Measurements from ENCODE around the gene CHERP. TPM values are rescaled to one million over a fixed set of nuclear protein-coding genes. Genes with fewer than 3 reads are reported as not detected.

CHERP gene
- 3.2 and 4.0 TPM in 2 replicates for polyA plus RNA-seq (2011; rRNA removed)
- 3.4 and 7.3 TPM in 2 replicates for polyA minus RNA-seq (2011; rRNA and poly(A)+ RNA removed)

DNA sequence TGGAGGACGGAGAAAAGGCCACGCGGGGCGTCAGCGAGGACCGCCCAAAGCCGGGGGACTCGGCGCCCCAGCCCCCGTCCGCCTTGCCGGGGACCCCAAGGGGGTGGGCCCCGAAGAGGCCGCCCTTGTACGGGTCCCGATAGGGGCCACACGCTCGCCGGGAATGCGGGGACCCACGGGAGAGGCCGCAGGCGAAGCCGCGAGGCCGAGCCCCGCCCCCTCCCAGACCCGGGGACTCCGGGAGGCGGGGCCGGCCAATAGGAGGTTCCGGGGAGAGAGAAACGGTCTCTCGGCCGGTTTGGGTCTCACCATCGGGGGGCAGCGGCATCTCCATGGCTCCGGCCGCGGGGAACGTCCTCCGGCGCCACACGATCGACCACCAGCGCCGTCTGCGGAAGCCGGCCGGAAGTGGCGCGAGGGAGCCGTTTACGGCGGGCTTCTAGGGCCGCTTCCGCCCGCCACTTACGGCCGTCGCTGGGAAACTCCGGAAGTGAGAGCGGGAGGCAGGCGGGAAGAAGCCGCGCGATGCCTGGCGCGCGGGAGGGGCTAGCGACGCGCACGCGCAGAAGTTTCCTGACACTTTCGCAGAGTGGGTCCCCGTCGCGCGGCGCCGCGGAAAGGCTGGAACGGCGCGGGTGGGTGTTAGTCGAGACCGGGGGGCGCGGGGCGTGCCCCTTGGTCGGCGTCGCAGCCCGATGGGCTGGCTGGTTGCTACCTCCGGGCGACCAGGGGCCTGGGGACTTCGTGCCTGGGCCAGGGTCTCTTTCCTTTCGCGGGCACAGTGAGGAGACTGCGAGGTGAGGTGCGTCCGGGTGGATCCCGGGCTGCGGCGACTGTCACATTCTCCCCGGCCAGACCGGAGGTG lies at the start of gene CHERP:
CHERP (minus strand) TSS at position 393 of the 865 bp plus-strand sequence; CDS start at position 334, 59 bp downstream.
- CTCF ChIA-PET: interaction anchor here (1.2 to 1.3 kb wide), 2 partner anchors 9 to 15 kb away, joined by 3 read pairs; no protein-coding TSS in a partner anchor

DNA sequence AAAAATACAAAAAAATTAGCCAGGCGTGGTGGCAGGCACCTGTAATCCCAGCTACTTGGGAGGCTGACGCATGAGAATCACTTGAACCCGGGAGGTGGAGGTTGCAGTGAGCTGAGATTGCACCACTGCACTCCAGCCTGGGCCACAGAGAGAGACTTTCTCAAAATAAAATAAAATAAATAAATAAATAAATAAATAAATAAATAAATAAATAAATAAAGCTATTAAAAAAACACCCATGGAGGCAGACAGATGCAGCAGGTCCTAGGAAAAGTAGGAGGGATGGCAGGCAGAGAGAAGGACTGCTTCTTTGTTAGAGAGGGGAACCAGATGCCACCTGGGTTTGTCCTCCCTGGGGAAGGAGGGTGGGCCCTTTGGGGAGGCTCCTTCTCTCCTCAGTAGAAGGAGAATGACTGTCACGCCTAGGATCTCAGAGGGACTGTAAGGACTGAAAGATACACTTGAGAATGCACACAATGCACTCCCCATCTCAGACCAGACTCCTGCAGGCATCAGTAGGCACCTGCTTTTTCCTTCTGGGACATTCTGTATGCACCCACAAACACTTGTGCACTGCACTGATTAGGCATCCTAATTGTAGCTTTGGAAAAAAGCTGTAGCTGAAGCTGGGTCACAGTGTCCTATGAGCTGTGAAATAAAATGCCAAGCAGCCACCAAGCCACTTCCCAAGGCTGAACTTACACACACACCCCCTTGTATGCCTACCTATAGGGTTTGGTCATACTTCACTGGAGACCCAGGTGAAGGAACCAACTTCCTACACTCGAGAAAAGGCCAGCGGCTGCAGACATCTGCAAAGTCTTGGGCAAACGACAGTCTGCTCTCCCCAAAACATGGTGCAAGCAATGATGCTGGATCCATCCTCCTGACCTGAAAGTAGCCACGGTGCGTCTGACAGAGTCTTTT lies 48.9 kb upstream of the CHERP start:
- ChIA-PET CTCF (interaction anchor here (0.7 kb wide), 1 partner anchor 15 kb away, joined by 3 read pairs; no protein-coding TSS in a partner anchor), POLR2A (no interaction called here)
- H3K36me3 ChIP-seq (ENCODE audit: control insufficient read depth, insufficient read depth, low read length): 0 out of 2 replicates have a peak, but pooled peaks cover 4% of the 10 kb centered on the region
- H3K27me3 ChIP-seq (ENCODE audit: control insufficient read depth, insufficient read depth, low read length): no peaks in the 10 kb centered on the region
- no peak overlapping the region for H3K4me3 ChIP-seq (ENCODE audit: low read depth, low read length)
- TF ChIP-seq CTCF (IDR thresholded peaks at IDR 0.05; ENCODE audit: insufficient read depth, low read depth, low read length): no peak
- no peak for DNase-seq (ENCODE audit: low read depth)

More for the DNA sequence above, at the start of gene CHERP:
- TF ChIP-seq CTCF (IDR thresholded peaks at IDR 0.05; ENCODE audit: insufficient read depth, low read depth, low read length): no peak
- DNase-seq (ENCODE audit: low read depth): peak; percentile 53
- POLR2A ChIA-PET: no interaction called here
- Histone ChIP-seq H3K4me3 (ENCODE audit: low read depth, low read length) (peak within 1 kb of the TSS; percentile 86), H3K36me3 (ENCODE audit: control insufficient read depth, insufficient read depth, low read length) (peaks cover 3% of the 10 kb centered on the region), H3K27me3 (ENCODE audit: control insufficient read depth, insufficient read depth, low read length) (no peaks in the 10 kb centered on the region)

DNA sequence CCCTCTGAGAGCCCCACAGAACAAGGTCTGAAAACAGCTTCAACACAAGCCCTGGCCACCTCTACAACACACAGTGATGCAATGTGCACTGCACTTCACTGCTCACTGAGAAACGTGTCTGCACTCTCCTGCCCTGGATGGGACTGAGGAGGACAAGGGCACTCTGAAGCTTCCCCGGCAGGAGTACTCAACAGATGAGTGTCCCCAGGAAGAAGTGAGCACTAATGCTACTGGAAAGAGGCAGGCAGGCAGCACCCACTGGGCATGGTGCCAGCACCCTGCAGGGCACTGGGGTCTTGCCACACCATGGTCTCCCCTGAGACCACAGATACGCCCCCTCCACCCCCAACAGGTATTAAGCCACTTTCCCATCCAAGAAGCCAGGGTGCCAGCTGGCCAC lies 47.7 kb upstream of the CHERP start:
- H3K36me3 ChIP-seq (ENCODE audit: control insufficient read depth, insufficient read depth, low read length): 0 out of 2 replicates have a peak, but pooled peaks cover 4% of the 10 kb centered on the region
- no peak for TF ChIP-seq CTCF (IDR thresholded peaks at IDR 0.05; ENCODE audit: insufficient read depth, low read depth, low read length)
- DNase-seq (ENCODE audit: low read depth): no peak
- H3K4me3 ChIP-seq (ENCODE audit: low read depth, low read length): no peak overlapping the region
- ChIA-PET POLR2A (no interaction called here), CTCF (interaction anchor here (1.3 kb wide), 1 partner anchor 38 kb away, joined by 4 read pairs; the partner anchor contains the start of gene MED26)
- no peaks in the 10 kb centered on the region for H3K27me3 ChIP-seq (ENCODE audit: control insufficient read depth, insufficient read depth, low read length)

DNA sequence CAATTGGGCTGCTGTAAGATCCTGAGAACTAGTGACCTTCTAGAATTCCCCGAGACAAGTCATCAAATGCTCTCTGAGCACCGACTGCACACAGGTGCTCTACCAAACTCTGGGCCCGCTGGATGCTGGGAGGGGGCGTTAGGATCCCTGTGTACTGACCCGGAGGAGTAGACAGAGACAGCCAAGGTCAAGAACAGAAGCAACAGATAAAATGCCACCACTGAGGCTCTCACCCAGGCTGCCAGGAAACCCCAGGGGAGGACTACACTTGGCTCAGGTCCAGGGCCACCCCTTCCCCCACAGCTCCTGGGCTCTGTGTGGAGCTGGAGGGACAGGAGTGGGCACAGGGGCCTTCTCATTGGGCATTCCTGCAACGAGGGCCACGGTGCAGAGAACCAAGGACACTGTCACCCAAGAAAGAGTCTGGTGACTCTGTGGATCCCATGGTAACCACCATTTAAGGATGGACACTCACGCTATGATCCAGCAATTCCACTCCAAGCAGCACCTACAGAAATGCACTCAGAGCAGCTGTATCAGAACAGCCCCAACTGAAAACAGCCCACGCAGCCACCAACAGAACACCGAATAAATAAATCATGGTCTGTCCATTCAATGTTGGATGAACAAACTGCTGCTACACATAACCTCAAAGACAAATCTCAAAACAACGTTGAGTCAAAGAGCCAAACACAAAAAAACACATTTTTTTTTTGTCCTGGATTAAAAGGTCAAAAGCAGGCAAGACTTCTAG lies 46.8 kb upstream of the CHERP start:
- Histone ChIP-seq H3K4me3 (ENCODE audit: low read depth, low read length) (no peak overlapping the region), H3K36me3 (ENCODE audit: control insufficient read depth, insufficient read depth, low read length) (0 out of 2 replicates have a peak, but pooled peaks cover 1% of the 10 kb centered on the region), H3K27me3 (ENCODE audit: control insufficient read depth, insufficient read depth, low read length) (no peaks in the 10 kb centered on the region)
- ChIA-PET CTCF (interaction anchor here (1.3 to 1.5 kb wide), 2 partner anchors 10 to 39 kb away, joined by 4 to 5 read pairs; partner anchors contain the start of gene MED26), POLR2A (no interaction called here)
- no peak for TF ChIP-seq CTCF (IDR thresholded peaks at IDR 0.05; ENCODE audit: insufficient read depth, low read depth, low read length)
- DNase-seq (ENCODE audit: low read depth): no peak
